Spleen (tissue), 7 donors: ENCODE results near the gene SMG9.

Experiments
- CTCF ChIP-seq, 11 experiments: fragments of 200-600 bp in 7 of 11; fragments of 450-650 bp in 4 of 11; sonication (generic) in 4 of 11; IDR thresholded peaks in 8 of 11; conservative IDR thresholded peaks in 3 of 11; 1 replicate in 7 of 11; 2 replicates in 4 of 11; pipeline versions ENCODE4 v1.4.0 to v1.8.0; 2016 to 2021; ENCODE audit warnings: antibody characterized with exemption in 11 of 11, inconsistent platforms in 4 of 11, mild to moderate bottlenecking in 1 of 11
- POLR2A ChIP-seq, 3 donors: fragments of 450-650 bp; IDR thresholded peaks; one replicate each; pipeline ENCODE4 v1.5.1; 2017; ENCODE audit warnings: antibody characterized with exemption in 3 of 3, mild to moderate bottlenecking in 1 of 3
- donor health status: DM: no; HTN: no; CAD: no; lungs with moderate emphysema.
- donor health status: DM: no; HTN: no; CAD: no.
- donor health status: DM: no; HTN: no; CAD: no.

DNA sequence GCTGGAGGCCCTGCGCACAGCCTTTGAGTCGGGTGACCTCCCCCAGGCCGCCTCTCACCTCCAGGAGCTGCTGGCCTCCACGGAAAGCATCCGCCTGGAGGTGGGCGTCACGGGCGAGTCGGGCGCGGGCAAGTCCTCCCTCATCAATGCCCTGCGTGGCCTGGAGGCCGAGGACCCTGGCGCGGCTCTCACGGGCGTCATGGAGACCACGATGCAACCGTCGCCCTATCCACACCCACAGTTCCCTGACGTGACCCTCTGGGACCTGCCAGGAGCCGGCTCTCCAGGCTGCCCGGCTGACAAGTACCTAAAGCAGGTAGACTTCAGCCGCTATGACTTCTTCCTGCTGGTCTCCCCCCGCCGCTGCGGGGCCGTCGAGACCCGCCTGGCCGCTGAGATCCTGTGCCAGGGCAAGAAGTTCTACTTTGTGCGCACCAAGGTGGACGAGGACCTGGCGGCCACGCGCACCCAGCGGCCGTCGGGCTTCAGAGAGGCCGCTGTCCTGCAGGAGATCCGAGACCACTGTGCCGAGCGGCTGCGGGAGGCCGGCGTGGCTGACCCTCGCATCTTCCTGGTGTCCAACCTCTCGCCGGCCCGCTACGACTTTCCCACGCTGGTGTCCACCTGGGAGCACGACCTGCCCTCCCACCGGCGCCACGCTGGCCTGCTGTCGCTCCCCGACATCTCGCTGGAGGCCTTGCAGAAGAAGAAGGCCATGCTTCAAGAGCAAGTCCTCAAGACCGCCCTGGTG, 36.0 kb downstream of the SMG9 start:
- no peak for TF ChIP-seq CTCF (IDR thresholded peaks at IDR 0.05 in 8 of 11, conservative IDR thresholded peaks at IDR 0.05 in 3 of 11)
- TF ChIP-seq POLR2A (IDR thresholded peaks at IDR 0.05): no peak
